Tibial nerve (tissue), 4 donors: ENCODE data around the gene DKK3. TPM values are rescaled to one million over a fixed set of nuclear protein-coding genes. Genes with fewer than 3 reads are reported as not detected.

Experiments used
- DNase-seq, 2 donors: peaks; one replicate each; pipeline ENCODE4 v3.0.0-alpha.2; 2019; ENCODE audit warnings: low spot score in 2 of 2
- H3K27ac ChIP-seq, 4 donors: fragments of 200-600 bp; sonication (generic) in 3 of 4; one replicate each; pipeline ENCODE4 v1.5.1; 2017 to 2019; ENCODE audit warnings: mild to moderate bottlenecking in 1 of 4
- H3K27me3 ChIP-seq, 2 donors: fragments of 200-600 bp; sonication (generic) in 1 of 2; one replicate each; pipeline versions ENCODE4 v1.5.1 to v1.6.0; 2017 to 2019
- H3K36me3 ChIP-seq, 3 donors: fragments of 200-600 bp; sonication (generic); one replicate each; pipeline ENCODE4 v1.5.1; 2018 to 2019
- H3K4me1 ChIP-seq, 4 donors: fragments of 200-600 bp; sonication (generic) in 3 of 4; one replicate each; pipeline ENCODE4 v1.5.1; 2017 to 2019
- H3K4me3 ChIP-seq, 4 donors: fragments of 200-600 bp; sonication (generic) in 3 of 4; one replicate each; pipeline ENCODE4 v1.5.1; 2017 to 2019; ENCODE audit warnings: mild to moderate bottlenecking in 1 of 4, moderate library complexity in 1 of 4
- H3K9me3 ChIP-seq, 4 donors: fragments of 200-600 bp; sonication (generic) in 3 of 4; one replicate each; pipeline ENCODE4 v1.5.1; 2017 to 2019
- EP300 ChIP-seq, 2 donors: sonication (generic); formaldehyde crosslinking; IDR thresholded peaks; one replicate each; pipeline ENCODE4 v1.6.1; 2017; ENCODE audit warnings: antibody characterized with exemption in 2 of 2, mild to moderate bottlenecking in 1 of 2
- POLR2A ChIP-seq, 2 donors: fragments of 450-650 bp; IDR thresholded peaks; one replicate each; pipeline ENCODE4 v1.6.1; 2017; ENCODE audit warnings: antibody characterized with exemption in 2 of 2, mild to moderate bottlenecking in 2 of 2, moderate library complexity in 2 of 2
- WGBS, 2 donors: methylation state at CpG; one replicate each; pipeline ENCODE4 v1.1.5; 2018; 5-methylcytosine and 5-hydroxymethylcytosine counted together
- total RNA-seq, 4 donors: library from RNA; depleted of rRNA; stranded (reverse); fragments of >200 nt; gene quantifications; one replicate each; pipeline ENCODE4 v1.1.0, GENCODE V29; 2016
- TF ChIP-seq, protein P1 (sequence below), 5 experiments: fragments of 200-600 bp in 3 of 5; fragments of 450-650 bp in 2 of 5; sonication (generic) in 3 of 5; IDR thresholded peaks; one replicate each; pipeline ENCODE4 v1.5.1; 2016 to 2019; ENCODE audit warnings: antibody characterized with exemption in 5 of 5, mild to moderate bottlenecking in 3 of 5, moderate library complexity in 2 of 5

Gene DKK3
- total RNA-seq, 4 donors from 2014 or later = 192 to 446 (median 254) TPM

DNA sequence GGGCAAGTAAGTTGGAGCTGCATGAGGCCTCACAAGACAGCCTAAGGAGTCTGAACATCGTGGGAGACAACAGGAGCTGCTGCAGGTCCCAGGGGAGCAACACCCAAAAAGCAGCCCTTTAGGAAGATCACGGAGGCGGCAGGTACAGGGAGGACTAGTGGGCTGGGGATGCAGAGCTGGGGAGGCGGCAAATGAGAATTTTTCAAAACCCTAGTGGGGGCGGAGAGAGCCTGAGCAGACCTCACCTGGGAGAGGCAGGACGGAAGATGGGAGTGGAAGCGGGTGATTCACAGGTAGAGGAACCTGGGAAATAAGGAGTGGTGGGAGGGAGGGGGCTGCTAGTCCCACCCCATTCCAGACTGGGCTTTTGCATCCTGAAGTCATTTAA is 42.1 kb downstream of the DKK3 start:
- Histone ChIP-seq H3K27ac (peak overlapping the region in 1 of 4 donors; percentile 85), H3K36me3 (peaks cover 0 to 59% (median 0%) of the 10 kb centered on the region in 3 donors), H3K4me3 (no peak overlapping the region), H3K4me1 (peaks cover 0 to 52% (median 19%) of the 10 kb centered on the region in 4 donors), H3K27me3 (no peaks in the 10 kb centered on the region), H3K9me3 (peaks cover 0 to 3% (median 0%) of the 10 kb centered on the region in 4 donors)
- no peak for TF ChIP-seq POLR2A (IDR thresholded peaks at IDR 0.05)
- TF ChIP-seq, protein P1, sequence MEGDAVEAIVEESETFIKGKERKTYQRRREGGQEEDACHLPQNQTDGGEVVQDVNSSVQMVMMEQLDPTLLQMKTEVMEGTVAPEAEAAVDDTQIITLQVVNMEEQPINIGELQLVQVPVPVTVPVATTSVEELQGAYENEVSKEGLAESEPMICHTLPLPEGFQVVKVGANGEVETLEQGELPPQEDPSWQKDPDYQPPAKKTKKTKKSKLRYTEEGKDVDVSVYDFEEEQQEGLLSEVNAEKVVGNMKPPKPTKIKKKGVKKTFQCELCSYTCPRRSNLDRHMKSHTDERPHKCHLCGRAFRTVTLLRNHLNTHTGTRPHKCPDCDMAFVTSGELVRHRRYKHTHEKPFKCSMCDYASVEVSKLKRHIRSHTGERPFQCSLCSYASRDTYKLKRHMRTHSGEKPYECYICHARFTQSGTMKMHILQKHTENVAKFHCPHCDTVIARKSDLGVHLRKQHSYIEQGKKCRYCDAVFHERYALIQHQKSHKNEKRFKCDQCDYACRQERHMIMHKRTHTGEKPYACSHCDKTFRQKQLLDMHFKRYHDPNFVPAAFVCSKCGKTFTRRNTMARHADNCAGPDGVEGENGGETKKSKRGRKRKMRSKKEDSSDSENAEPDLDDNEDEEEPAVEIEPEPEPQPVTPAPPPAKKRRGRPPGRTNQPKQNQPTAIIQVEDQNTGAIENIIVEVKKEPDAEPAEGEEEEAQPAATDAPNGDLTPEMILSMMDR (IDR thresholded peaks at IDR 0.05) = no peak
- TF ChIP-seq EP300 (IDR thresholded peaks at IDR 0.05) = no peak
- no peak for DNase-seq
- 91 to 94% methylated on average over 7 of the region's 7 CpGs for WGBS, 2 donors

DNA sequence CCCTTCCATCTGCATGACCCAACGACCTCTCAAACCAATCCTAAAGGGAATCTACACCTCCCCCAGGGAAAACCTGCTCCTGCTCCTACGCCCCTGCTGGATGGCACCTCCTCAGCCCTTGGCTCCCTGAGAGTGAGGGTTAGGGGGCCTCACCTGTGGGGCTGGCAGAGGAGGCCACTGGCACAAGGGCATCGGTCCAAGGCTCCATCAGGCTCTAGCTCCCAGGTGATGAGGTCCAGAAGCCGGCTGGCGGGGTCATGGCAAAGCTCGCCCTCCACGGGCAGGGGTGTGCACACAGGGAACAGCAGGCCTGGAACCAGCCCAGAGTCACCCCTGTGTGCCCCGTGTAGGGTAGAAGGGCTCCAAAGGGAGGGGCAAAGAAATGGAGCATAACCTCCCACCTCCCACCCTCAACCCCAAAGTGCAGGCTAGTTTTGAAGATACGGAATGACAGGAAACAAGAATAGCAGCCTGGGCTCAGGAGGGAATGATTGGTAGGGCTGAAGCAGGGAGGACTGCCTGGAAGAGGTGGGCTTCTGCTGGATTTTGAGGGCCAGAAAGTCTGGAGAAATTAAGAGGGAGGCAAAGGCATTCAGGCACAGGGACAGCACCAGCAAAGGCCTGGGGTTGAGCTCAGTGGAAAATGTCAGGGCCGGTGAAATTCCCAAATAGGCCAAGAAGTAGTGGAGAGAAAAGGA is 42.6 kb downstream of the DKK3 start:
- no peak for DNase-seq
- Histone ChIP-seq H3K4me1 (peaks cover 0 to 47% (median 18%) of the 10 kb centered on the region in 4 donors), H3K9me3 (peaks cover 0 to 5% (median 0%) of the 10 kb centered on the region in 4 donors), H3K27ac (no peak overlapping the region), H3K27me3 (no peaks in the 10 kb centered on the region), H3K36me3 (peaks cover 0 to 61% (median 0%) of the 10 kb centered on the region in 3 donors), H3K4me3 (no peak overlapping the region)
- WGBS, 2 donors = 85 to 89% methylated on average over 9 of the region's 10 CpGs
- TF ChIP-seq POLR2A (IDR thresholded peaks at IDR 0.05) = no peak
- no peak for TF ChIP-seq EP300 (IDR thresholded peaks at IDR 0.05)
- TF ChIP-seq, protein P1 (IDR thresholded peaks at IDR 0.05) = no peak

DNA sequence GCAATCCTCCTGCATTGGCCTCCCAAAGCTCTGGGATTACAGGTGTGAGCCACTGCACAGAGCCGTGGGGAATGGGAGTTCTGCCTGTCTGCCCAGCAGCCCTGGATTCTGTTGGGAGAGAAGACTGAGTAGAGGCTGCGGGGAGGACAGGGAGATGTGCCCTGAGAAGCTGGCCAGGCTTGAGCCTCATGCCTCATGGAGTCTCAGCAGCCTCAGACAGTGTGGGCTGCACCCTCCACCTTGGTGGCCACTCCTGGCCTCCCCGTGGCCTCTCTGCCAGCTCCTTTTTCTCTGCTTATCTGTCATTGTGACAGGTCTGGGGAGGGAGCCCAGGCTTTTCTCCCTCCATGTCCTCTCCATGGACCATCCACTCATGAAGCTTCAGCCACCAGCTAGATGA is 43.2 kb downstream of the DKK3 start:
- TF ChIP-seq, protein P1 (IDR thresholded peaks at IDR 0.05) = no peak
- TF ChIP-seq POLR2A (IDR thresholded peaks at IDR 0.05) (no peak), EP300 (IDR thresholded peaks at IDR 0.05) (no peak)
- H3K36me3 ChIP-seq = peaks cover 0 to 61% (median 0%) of the 10 kb centered on the region in 3 donors

DNA sequence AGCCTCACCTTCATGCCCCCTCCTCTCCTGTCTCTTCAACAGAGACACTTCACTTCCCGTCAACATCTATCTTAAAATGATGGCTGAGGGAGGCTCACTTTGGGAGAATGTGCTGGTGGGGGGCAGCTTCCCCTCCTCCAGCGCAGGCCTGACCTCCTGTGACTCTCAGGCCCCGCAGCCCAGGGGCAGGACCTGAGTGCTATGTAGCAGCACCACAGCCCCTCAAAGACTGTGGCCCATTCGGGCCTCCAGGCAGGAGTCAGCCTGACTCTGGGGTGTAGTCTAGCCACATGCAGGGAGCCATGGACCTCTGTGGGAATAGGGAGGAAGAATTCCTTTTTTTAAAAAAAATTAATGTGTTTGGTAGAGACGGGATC is 43.7 kb downstream of the DKK3 start:
- H3K4me1 ChIP-seq = peaks cover 0 to 36% (median 12%) of the 10 kb centered on the region in 4 donors
- DNase-seq = no peak
- H3K27ac ChIP-seq = peak overlapping the region in 2 of 4 donors; percentile 13 to 27
- peaks cover 0 to 61% (median 0%) of the 10 kb centered on the region in 3 donors for H3K36me3 ChIP-seq
- H3K9me3 ChIP-seq = peaks cover 0 to 5% (median 0%) of the 10 kb centered on the region in 4 donors
- TF ChIP-seq, protein P1 (IDR thresholded peaks at IDR 0.05) = no peak
- TF ChIP-seq EP300 (IDR thresholded peaks at IDR 0.05) (no peak), POLR2A (IDR thresholded peaks at IDR 0.05) (no peak)
- no peaks in the 10 kb centered on the region for H3K27me3 ChIP-seq
- WGBS, 2 donors = 85 to 88% methylated on average over 5 of the region's 5 CpGs
- H3K4me3 ChIP-seq = no peak overlapping the region

More for the DNA sequence above, 43.2 kb downstream of the DKK3 start:
- H3K27me3 ChIP-seq = no peaks in the 10 kb centered on the region
- peaks cover 0 to 41% (median 15%) of the 10 kb centered on the region in 4 donors for H3K4me1 ChIP-seq
- peaks cover 0 to 5% (median 0%) of the 10 kb centered on the region in 4 donors for H3K9me3 ChIP-seq
- no peak for DNase-seq
- H3K27ac ChIP-seq = peak overlapping the region in 1 of 4 donors; percentile 27
- WGBS, 2 donors = 69 to 97% methylated on average over 3 of the region's 3 CpGs
- H3K4me3 ChIP-seq = no peak overlapping the region
